WTC11 (cell line): Measurements from ENCODE around the gene CDC37L1. TPM values are rescaled to one million over a fixed set of nuclear protein-coding genes. Genes with fewer than 3 reads are reported as not detected.
A peak's percentile ranks its signal among the peaks of the same experiment; 100 is the strongest.

Experiments
- ATAC-seq: fragments of 200-7000 bp; cut with Tn5 transposase; 2 replicates; pipeline ENCODE4 v1.10.0; 2021; ENCODE audit warnings: mild to moderate bottlenecking, moderate library complexity
- CTCF ChIA-PET: fragments of 300-600 bp; sonication (Branson Sonifier 250); formaldehyde crosslinking; loops from one replicate; lab custom pipeline; 2021; ENCODE audit warnings: antibody characterized with exemption; lab: Charles Lee
- POLR2A ChIA-PET: fragments of 350-600 bp; sonication (Branson Sonifier 250); formaldehyde crosslinking; loops from one replicate; lab custom pipeline; 2021; ENCODE audit warnings: antibody characterized with exemption; lab: Charles Lee
- DNase-seq: peaks from one replicate; pipeline ENCODE4 v3.0.0; 2021; ENCODE audit warnings: low spot score
- H3K27ac Mint-ChIP-seq: 2 replicates; pipeline ENCODE4 v1.8.0; 2021; ENCODE audit warnings: mixed read lengths
- H3K27me3 Mint-ChIP-seq: 2 replicates; pipeline ENCODE4 v1.8.0; 2021; ENCODE audit warnings: low read depth, mild to moderate bottlenecking, moderate library complexity, mixed read lengths
- H3K36me3 Mint-ChIP-seq: 2 replicates; pipeline ENCODE4 v1.8.0; 2021; ENCODE audit warnings: mixed read lengths
- H3K4me1 Mint-ChIP-seq: 2 replicates; pipeline ENCODE4 v1.8.0; 2022; ENCODE audit warnings: mixed read lengths
- H3K4me3 Mint-ChIP-seq: 2 replicates; pipeline ENCODE4 v1.8.0; 2021; ENCODE audit warnings: mild to moderate bottlenecking, moderate library complexity, mixed read lengths
- H3K9me3 Mint-ChIP-seq: 2 replicates; pipeline ENCODE4 v1.8.0; 2021; ENCODE audit warnings: mixed read lengths
- ATF1 ChIP-seq: sonication (generic); formaldehyde crosslinking; IDR thresholded peaks from 2 replicates; pipeline ENCODE4 v1.8.1; 2023; ENCODE audit warnings: mild to moderate bottlenecking, moderate library complexity, missing genetic modification reagents
- ATF6 ChIP-seq: sonication (generic); formaldehyde crosslinking; IDR thresholded peaks from 2 replicates; pipeline ENCODE4 v1.8.1; 2023; ENCODE audit warnings: mild to moderate bottlenecking, missing genetic modification reagents
- E2F5 ChIP-seq: sonication (generic); formaldehyde crosslinking; IDR thresholded peaks from 2 replicates; pipeline ENCODE4 v1.8.1; 2022; ENCODE audit warnings: mild to moderate bottlenecking, moderate library complexity, missing genetic modification reagents
- FOXJ3 ChIP-seq: sonication (generic); formaldehyde crosslinking; IDR thresholded peaks from 2 replicates; pipeline ENCODE4 v1.9.0; 2021; ENCODE audit warnings: missing genetic modification reagents, mild to moderate bottlenecking, borderline replicate concordance
- FOXK1 ChIP-seq: sonication (generic); formaldehyde crosslinking; IDR thresholded peaks from 2 replicates; pipeline ENCODE4 v1.8.0; 2022; ENCODE audit warnings: mild to moderate bottlenecking, moderate library complexity, missing genetic modification reagents
- GABPB1 ChIP-seq: sonication (generic); formaldehyde crosslinking; IDR thresholded peaks from 2 replicates; pipeline ENCODE4 v1.8.1; 2023; ENCODE audit warnings: mild to moderate bottlenecking, missing genetic modification reagents
- GTF2I ChIP-seq: fragments of 250-450 bp; sonication (Bioruptor Pico); conservative IDR thresholded peaks from 2 replicates; pipeline ENCODE4 v1.4.0; 2021; ENCODE audit warnings: mild to moderate bottlenecking
- HMGXB4 ChIP-seq: sonication (generic); formaldehyde crosslinking; IDR thresholded peaks from 2 replicates; pipeline ENCODE4 v1.8.1; 2023; ENCODE audit warnings: mild to moderate bottlenecking, moderate library complexity, missing genetic modification reagents
- IRF1 ChIP-seq: sonication (generic); formaldehyde crosslinking; IDR thresholded peaks from 2 replicates; pipeline ENCODE4 v1.8.0; 2023; ENCODE audit warnings: missing genetic modification reagents
- SMAD3 ChIP-seq: sonication (generic); formaldehyde crosslinking; IDR thresholded peaks from 2 replicates; pipeline ENCODE4 v1.8.0; 2022; ENCODE audit warnings: missing genetic modification reagents, mild to moderate bottlenecking, borderline replicate concordance
- SP1 ChIP-seq: sonication (generic); formaldehyde crosslinking; conservative IDR thresholded peaks from 2 replicates; pipeline ENCODE4 v1.8.1; 2022; ENCODE audit warnings: missing genetic modification reagents
- ZNF317 ChIP-seq: sonication (generic); formaldehyde crosslinking; IDR thresholded peaks from 2 replicates; pipeline ENCODE4 v1.8.1; 2023; ENCODE audit warnings: low read depth, mild to moderate bottlenecking, moderate library complexity, missing genetic modification reagents, borderline replicate concordance
- ZNF425 ChIP-seq: fragments of 250-450 bp; sonication (Bioruptor Pico); conservative IDR thresholded peaks from 2 replicates; pipeline ENCODE4 v1.9.0; 2021; ENCODE audit warnings: mild to moderate bottlenecking
- total RNA-seq: library from RNA; stranded (reverse); gene quantifications from 3 replicates; pipeline ENCODE4 v1.2.3, GENCODE V29; 2021
- TF ChIP-seq, protein P1 (sequence below): sonication (generic); formaldehyde crosslinking; conservative IDR thresholded peaks from 2 replicates; pipeline ENCODE4 v1.8.1; 2023; ENCODE audit warnings: mild to moderate bottlenecking, low read depth, missing genetic modification reagents, moderate library complexity
- TF ChIP-seq, protein P2 (sequence below): sonication (generic); formaldehyde crosslinking; conservative IDR thresholded peaks from 2 replicates; pipeline ENCODE4 v1.8.1; 2022; ENCODE audit warnings: mild to moderate bottlenecking, missing genetic modification reagents
- TF ChIP-seq, protein P3 (sequence below): sonication (generic); formaldehyde crosslinking; IDR thresholded peaks from 2 replicates; pipeline ENCODE4 v1.8.1; 2023; ENCODE audit warnings: mild to moderate bottlenecking, missing genetic modification reagents

CDC37L1 gene
- total RNA-seq, 1 experiment from 2014 or later: 20.1 TPM

DNA sequence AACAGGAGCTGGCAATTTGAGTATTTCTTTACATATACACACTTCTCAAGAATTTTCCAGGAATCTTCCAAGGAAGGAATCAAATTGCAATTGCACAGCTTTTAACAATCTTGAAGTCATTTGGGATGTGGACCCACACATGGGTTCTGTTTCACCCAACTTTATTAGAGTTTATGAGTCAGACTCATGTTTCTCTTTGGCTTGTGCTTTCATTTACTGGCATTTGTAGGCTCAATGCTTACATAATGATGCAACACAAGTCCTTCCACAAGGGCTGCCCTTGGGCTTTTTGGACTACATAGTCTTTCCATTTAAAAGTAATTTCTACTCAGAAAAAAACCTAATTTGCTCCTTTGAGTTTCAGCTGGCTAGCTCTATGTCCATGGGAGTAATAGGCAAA is 4.6 kb upstream of the CDC37L1 start:
- TF ChIP-seq, protein P1, sequence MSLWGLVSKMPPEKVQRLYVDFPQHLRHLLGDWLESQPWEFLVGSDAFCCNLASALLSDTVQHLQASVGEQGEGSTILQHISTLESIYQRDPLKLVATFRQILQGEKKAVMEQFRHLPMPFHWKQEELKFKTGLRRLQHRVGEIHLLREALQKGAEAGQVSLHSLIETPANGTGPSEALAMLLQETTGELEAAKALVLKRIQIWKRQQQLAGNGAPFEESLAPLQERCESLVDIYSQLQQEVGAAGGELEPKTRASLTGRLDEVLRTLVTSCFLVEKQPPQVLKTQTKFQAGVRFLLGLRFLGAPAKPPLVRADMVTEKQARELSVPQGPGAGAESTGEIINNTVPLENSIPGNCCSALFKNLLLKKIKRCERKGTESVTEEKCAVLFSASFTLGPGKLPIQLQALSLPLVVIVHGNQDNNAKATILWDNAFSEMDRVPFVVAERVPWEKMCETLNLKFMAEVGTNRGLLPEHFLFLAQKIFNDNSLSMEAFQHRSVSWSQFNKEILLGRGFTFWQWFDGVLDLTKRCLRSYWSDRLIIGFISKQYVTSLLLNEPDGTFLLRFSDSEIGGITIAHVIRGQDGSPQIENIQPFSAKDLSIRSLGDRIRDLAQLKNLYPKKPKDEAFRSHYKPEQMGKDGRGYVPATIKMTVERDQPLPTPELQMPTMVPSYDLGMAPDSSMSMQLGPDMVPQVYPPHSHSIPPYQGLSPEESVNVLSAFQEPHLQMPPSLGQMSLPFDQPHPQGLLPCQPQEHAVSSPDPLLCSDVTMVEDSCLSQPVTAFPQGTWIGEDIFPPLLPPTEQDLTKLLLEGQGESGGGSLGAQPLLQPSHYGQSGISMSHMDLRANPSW (CRISPR knock-in tag): no peak
- TF ChIP-seq ZNF317 (CRISPR knock-in tag) (no peak), IRF1 (CRISPR knock-in tag) (no peak), E2F5 (no peak), GABPB1 (peak; percentile 64), SP1 (CRISPR knock-in tag) (no peak), ZNF425 (CRISPR knock-in tag) (no peak)
- TF ChIP-seq, protein P2, sequence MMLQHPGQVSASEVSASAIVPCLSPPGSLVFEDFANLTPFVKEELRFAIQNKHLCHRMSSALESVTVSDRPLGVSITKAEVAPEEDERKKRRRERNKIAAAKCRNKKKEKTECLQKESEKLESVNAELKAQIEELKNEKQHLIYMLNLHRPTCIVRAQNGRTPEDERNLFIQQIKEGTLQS (CRISPR knock-in tag): no peak
- TF ChIP-seq, protein P3, sequence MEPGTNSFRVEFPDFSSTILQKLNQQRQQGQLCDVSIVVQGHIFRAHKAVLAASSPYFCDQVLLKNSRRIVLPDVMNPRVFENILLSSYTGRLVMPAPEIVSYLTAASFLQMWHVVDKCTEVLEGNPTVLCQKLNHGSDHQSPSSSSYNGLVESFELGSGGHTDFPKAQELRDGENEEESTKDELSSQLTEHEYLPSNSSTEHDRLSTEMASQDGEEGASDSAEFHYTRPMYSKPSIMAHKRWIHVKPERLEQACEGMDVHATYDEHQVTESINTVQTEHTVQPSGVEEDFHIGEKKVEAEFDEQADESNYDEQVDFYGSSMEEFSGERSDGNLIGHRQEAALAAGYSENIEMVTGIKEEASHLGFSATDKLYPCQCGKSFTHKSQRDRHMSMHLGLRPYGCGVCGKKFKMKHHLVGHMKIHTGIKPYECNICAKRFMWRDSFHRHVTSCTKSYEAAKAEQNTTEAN (CRISPR knock-in tag): no peak
- TF ChIP-seq, all 79 proteins: peak for 1
- Mint-ChIP-seq H3K4me3 (no peak overlapping the region), H3K27ac (no peak overlapping the region), H3K36me3 (no peaks in the 10 kb centered on the region), H3K9me3 (no peaks in the 10 kb centered on the region), H3K4me1 (peaks cover 10% of the 10 kb centered on the region), H3K27me3 (no peaks in the 10 kb centered on the region)
- ATAC-seq (no peak), DNase-seq (no peak)
- ChIA-PET CTCF (no interaction called here), POLR2A (interaction anchor here (0.6 kb wide), 1 partner anchor 1129 kb away, joined by 6 read pairs; no protein-coding TSS in a partner anchor)

- Mint-ChIP-seq H3K4me3 (no peak overlapping the region), H3K9me3 (no peaks in the 10 kb centered on the region), H3K27ac (no peak overlapping the region), H3K36me3 (no peaks in the 10 kb centered on the region), H3K4me1 (no peaks in the 10 kb centered on the region)
- DNase-seq: no peak
- no peak for ATAC-seq
- ChIA-PET POLR2A (interaction anchor here (0.6 kb wide), 1 partner anchor 1159 kb away, joined by 5 read pairs; no protein-coding TSS in a partner anchor), CTCF (no interaction called here)
- TF ChIP-seq FOXK1 (CRISPR knock-in tag) (no peak), ATF1 (CRISPR knock-in tag) (no peak), FOXJ3 (CRISPR knock-in tag) (no peak), HMGXB4 (CRISPR knock-in tag) (no peak), GTF2I (CRISPR knock-in tag) (no peak), ATF6 (CRISPR knock-in tag) (no peak), SMAD3 (CRISPR knock-in tag) (no peak)
- TF ChIP-seq, all 79 proteins: peak for 0
- H3K27me3 Mint-ChIP-seq: no peaks in the 10 kb centered on the region
Observed at GRCh38 chr9:4677392-4677791, 2.0 kb upstream of the CDC37L1 start.
